ENCODE data around the gene TMEM235.

Gene TMEM235

DNA sequence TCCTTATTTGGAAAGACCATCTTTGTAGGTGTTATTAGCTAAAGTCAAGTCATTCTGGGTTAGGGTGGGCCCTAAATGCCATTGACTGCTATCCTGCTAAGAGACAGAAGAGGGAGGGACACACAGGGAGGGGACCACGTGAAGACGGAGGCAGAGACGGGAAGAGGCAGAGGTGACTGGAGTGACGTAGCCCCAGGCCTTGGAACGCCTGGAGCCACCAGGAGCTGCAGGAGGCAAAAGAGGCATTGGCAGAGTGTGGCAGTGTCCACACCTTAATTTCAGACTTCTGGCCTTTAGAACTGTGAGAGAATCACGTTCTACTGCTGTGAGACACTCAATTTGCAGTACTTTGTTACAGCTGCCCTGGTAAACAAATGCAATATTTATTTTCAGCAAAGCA is 31.0 kb upstream of the TMEM235 start:
- Histone ChIP-seq H3K4me1 (ENCODE audit: control insufficient read depth in 2 of 2, insufficient read depth in 2 of 2, low read length in 2 of 2) (peaks cover 3 to 4% of the 10 kb centered on the region in 2 donors), H3K27ac (ENCODE audit: low read depth in 2 of 2, low read length in 2 of 2) (no peak overlapping the region), H3K4me3 (ENCODE audit: low read length in 2 of 2) (no peak overlapping the region), H3K9ac (ENCODE audit: low read depth in 1 of 2, low read length in 2 of 2) (no peak overlapping the region), H3K9me3 (ENCODE audit: control insufficient read depth in 2 of 2, low read length in 2 of 2) (no peaks in the 10 kb centered on the region), H3K27me3 (ENCODE audit: control insufficient read depth in 2 of 2, insufficient read depth in 2 of 2, low read length in 2 of 2) (no peaks in the 10 kb centered on the region), H3K36me3 (ENCODE audit: control insufficient read depth in 2 of 2, insufficient read depth in 2 of 2, low read length in 2 of 2) (peaks cover 9 to 10% of the 10 kb centered on the region in 2 donors)

DNA sequence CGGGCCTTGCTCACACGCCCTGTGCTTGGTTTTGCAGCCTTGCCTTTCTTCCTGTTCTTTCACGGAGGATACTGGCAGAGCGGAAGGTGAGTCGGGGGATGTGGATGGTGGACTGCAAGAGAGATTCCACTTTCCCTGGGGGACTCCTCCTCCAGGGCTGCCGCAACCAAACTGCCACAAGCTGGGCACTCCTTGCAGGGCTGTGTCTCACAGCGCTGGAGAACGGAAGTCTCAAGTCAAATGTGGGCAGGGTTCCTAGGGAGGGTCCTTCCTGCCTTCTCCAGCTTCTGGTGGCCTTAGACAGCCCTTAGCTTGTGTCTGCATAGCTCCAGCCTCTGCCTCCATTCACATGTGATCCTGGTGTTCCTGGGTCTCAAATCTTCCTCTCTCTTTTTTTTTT is 28.8 kb upstream of the TMEM235 start:
- peaks cover 3 to 4% of the 10 kb centered on the region in 2 donors for H3K4me1 ChIP-seq (ENCODE audit: control insufficient read depth in 2 of 2, insufficient read depth in 2 of 2, low read length in 2 of 2)
- no peak overlapping the region for H3K27ac ChIP-seq (ENCODE audit: low read depth in 2 of 2, low read length in 2 of 2)
- no peak overlapping the region for H3K9ac ChIP-seq (ENCODE audit: low read depth in 1 of 2, low read length in 2 of 2)
- H3K9me3 ChIP-seq (ENCODE audit: control insufficient read depth in 2 of 2, low read length in 2 of 2): no peaks in the 10 kb centered on the region
- no peak overlapping the region for H3K4me3 ChIP-seq (ENCODE audit: low read length in 2 of 2)
- H3K36me3 ChIP-seq (ENCODE audit: control insufficient read depth in 2 of 2, insufficient read depth in 2 of 2, low read length in 2 of 2): peaks cover 8 to 10% of the 10 kb centered on the region in 2 donors
- no peaks in the 10 kb centered on the region for H3K27me3 ChIP-seq (ENCODE audit: control insufficient read depth in 2 of 2, insufficient read depth in 2 of 2, low read length in 2 of 2)

DNA sequence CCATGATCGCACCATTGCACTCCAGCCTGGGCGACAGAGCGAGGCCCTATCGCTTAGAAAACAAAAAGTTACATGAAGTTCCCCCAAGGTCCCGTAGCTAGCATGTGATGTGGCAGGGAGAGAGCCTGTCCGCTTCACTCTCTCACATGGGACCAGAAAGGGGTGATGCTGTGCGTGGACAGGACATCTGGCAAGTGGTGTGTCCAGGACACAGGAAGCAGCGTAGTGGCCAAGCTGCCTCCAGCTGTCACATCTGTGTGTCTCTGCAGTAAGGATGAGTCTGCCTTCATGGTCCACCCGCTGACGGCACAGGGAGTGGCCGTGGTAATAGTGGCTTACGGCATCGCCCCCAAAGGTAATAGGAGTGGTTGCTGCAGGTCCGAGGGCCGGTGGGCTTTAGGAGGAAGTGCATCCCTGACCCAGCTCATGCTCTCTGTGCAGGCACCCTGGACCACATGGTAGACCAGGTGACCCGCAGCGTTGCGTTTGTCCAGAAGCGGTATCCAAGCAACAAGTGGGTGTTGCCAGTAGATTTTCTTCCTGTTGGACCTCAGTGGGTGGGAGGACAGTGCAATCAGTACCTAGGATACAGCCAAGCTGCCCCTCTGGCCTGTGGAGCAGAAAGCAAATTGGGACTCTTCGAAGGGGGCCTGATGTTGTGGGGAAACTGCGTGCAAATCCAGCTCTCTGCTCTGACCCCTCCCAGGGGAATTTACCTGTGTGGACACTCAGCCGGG is 26.9 kb upstream of the TMEM235 start:
- Histone ChIP-seq H3K4me1 (ENCODE audit: control insufficient read depth in 2 of 2, insufficient read depth in 2 of 2, low read length in 2 of 2) (peaks cover 2 to 3% of the 10 kb centered on the region in 2 donors), H3K27me3 (ENCODE audit: control insufficient read depth in 2 of 2, insufficient read depth in 2 of 2, low read length in 2 of 2) (no peaks in the 10 kb centered on the region), H3K4me3 (ENCODE audit: low read length in 2 of 2) (no peak overlapping the region), H3K27ac (ENCODE audit: low read depth in 2 of 2, low read length in 2 of 2) (no peak overlapping the region), H3K9ac (ENCODE audit: low read depth in 1 of 2, low read length in 2 of 2) (no peak overlapping the region), H3K36me3 (ENCODE audit: control insufficient read depth in 2 of 2, insufficient read depth in 2 of 2, low read length in 2 of 2) (peaks cover 10% of the 10 kb centered on the region in 2 donors), H3K9me3 (ENCODE audit: control insufficient read depth in 2 of 2, low read length in 2 of 2) (no peaks in the 10 kb centered on the region)

DNA sequence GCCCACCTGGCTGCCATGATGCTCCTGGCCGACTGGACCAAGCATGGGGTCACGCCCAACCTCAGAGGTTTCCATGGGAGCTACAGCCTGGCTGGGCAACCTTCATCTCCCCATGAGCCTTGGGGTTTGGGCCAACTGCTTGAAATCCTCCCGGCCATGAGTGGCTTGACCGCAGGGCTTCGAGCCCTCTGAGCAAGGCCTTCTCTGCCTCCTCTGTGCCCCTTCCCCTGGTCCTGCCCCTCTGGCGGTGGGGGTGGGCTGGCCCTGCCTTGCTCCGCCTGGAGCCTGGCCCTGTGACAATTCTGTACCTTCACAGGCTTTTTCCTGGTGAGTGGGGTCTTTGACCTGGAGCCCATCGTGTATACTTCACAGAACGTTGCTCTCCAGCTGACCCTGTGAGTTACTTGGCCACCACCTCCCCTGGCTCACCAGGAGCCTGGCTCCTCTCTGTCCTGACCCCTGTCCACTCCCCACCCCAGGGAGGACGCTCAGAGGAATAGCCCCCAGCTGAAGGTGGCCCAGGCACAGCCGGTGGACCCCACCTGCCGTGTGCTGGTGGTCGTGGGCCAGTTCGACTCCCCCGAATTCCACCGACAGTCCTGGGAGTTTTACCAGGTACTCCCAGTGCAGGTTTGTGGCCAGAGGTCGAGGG is 26.2 kb upstream of the TMEM235 start:
- Histone ChIP-seq H3K4me3 (ENCODE audit: low read length in 2 of 2) (no peak overlapping the region), H3K36me3 (ENCODE audit: control insufficient read depth in 2 of 2, insufficient read depth in 2 of 2, low read length in 2 of 2) (peaks cover 10% of the 10 kb centered on the region in 2 donors), H3K9ac (ENCODE audit: low read depth in 1 of 2, low read length in 2 of 2) (no peak overlapping the region), H3K27ac (ENCODE audit: low read depth in 2 of 2, low read length in 2 of 2) (no peak overlapping the region), H3K9me3 (ENCODE audit: control insufficient read depth in 2 of 2, low read length in 2 of 2) (no peaks in the 10 kb centered on the region), H3K27me3 (ENCODE audit: control insufficient read depth in 2 of 2, insufficient read depth in 2 of 2, low read length in 2 of 2) (no peaks in the 10 kb centered on the region), H3K4me1 (ENCODE audit: control insufficient read depth in 2 of 2, insufficient read depth in 2 of 2, low read length in 2 of 2) (no peaks in the 10 kb centered on the region)

DNA sequence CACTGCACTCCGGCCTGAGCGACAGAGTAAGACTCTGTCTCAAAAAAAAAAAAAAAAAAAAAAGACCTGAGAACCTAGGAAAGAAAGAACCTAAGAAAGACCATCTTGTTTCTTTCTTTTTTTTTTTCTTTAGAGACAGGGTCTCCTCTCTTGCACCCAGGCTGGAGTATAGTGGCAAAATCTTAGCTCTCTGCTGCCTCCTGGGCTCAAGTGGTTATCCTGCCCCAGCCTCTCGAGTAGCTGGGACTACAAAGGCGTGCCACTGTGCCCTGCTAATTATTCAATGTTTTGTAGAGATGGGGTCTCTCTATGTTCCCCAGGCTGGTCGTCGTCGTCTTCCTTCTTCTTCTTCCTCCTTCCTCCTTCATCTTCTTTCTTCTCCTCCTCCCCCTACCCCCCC is 25.1 kb upstream of the TMEM235 start:
- no peak overlapping the region for H3K27ac ChIP-seq (ENCODE audit: low read depth in 2 of 2, low read length in 2 of 2)

DNA sequence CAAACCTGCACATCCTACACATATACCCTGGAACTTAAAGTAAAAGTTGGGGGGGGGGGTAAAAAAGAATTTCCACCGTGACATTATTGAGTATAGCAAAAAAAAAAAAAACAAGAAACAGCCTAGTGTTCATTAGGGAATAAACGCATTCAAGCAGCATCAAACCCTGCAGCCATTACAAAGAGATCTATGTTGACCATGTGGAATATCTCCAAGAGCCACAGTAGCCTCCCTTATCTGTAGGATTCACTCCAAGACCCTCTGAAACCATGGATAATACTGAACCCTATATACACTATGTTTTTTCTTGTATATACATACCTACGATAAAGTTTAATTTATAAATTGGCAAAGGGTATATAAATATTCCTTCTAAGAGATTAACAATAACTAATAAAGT is 22.9 kb upstream of the TMEM235 start:
- Histone ChIP-seq H3K27me3 (ENCODE audit: control insufficient read depth in 2 of 2, insufficient read depth in 2 of 2, low read length in 2 of 2) (no peaks in the 10 kb centered on the region), H3K9me3 (ENCODE audit: control insufficient read depth in 2 of 2, low read length in 2 of 2) (no peaks in the 10 kb centered on the region), H3K4me1 (ENCODE audit: control insufficient read depth in 2 of 2, insufficient read depth in 2 of 2, low read length in 2 of 2) (no peaks in the 10 kb centered on the region), H3K9ac (ENCODE audit: low read depth in 1 of 2, low read length in 2 of 2) (no peak overlapping the region), H3K36me3 (ENCODE audit: control insufficient read depth in 2 of 2, insufficient read depth in 2 of 2, low read length in 2 of 2) (peaks cover 7% of the 10 kb centered on the region in 2 donors), H3K27ac (ENCODE audit: low read depth in 2 of 2, low read length in 2 of 2) (no peak overlapping the region), H3K4me3 (ENCODE audit: low read length in 2 of 2) (no peak overlapping the region)

More for the DNA sequence above, 25.1 kb upstream of the TMEM235 start:
- H3K27me3 ChIP-seq (ENCODE audit: control insufficient read depth in 2 of 2, insufficient read depth in 2 of 2, low read length in 2 of 2): no peaks in the 10 kb centered on the region
- no peaks in the 10 kb centered on the region for H3K4me1 ChIP-seq (ENCODE audit: control insufficient read depth in 2 of 2, insufficient read depth in 2 of 2, low read length in 2 of 2)
- H3K4me3 ChIP-seq (ENCODE audit: low read length in 2 of 2): no peak overlapping the region
- peaks cover 10% of the 10 kb centered on the region in 2 donors for H3K36me3 ChIP-seq (ENCODE audit: control insufficient read depth in 2 of 2, insufficient read depth in 2 of 2, low read length in 2 of 2)
- no peak overlapping the region for H3K9ac ChIP-seq (ENCODE audit: low read depth in 1 of 2, low read length in 2 of 2)
- no peaks in the 10 kb centered on the region for H3K9me3 ChIP-seq (ENCODE audit: control insufficient read depth in 2 of 2, low read length in 2 of 2)

DNA sequence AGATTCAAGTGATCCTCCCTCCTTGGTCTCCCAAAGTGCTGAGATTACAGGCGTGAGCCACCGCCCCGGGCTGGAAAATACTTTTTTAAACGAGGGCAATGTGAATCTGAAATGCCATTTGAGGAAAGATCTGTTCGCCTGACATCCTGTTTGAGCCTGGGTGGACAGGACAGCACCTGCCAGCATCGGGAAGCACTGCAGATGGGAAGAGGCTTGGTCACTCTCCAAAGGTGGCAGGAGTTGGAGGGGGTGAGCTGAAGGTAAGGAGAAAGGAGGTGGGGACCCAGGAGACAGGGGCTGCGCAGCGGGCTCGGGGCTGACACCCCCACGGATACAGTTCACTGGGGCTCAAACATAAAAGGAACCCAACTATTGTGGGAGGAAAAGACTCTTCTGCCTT is 21.3 kb upstream of the TMEM235 start:
- Histone ChIP-seq H3K9me3 (ENCODE audit: control insufficient read depth in 2 of 2, low read length in 2 of 2) (no peaks in the 10 kb centered on the region), H3K36me3 (ENCODE audit: control insufficient read depth in 2 of 2, insufficient read depth in 2 of 2, low read length in 2 of 2) (peaks cover 0 to 2% of the 10 kb centered on the region in 2 donors), H3K9ac (ENCODE audit: low read depth in 1 of 2, low read length in 2 of 2) (no peak overlapping the region), H3K27me3 (ENCODE audit: control insufficient read depth in 2 of 2, insufficient read depth in 2 of 2, low read length in 2 of 2) (no peaks in the 10 kb centered on the region), H3K27ac (ENCODE audit: low read depth in 2 of 2, low read length in 2 of 2) (no peak overlapping the region), H3K4me1 (ENCODE audit: control insufficient read depth in 2 of 2, insufficient read depth in 2 of 2, low read length in 2 of 2) (peaks cover 7% of the 10 kb centered on the region in 2 donors), H3K4me3 (ENCODE audit: low read length in 2 of 2) (no peak overlapping the region)

DNA sequence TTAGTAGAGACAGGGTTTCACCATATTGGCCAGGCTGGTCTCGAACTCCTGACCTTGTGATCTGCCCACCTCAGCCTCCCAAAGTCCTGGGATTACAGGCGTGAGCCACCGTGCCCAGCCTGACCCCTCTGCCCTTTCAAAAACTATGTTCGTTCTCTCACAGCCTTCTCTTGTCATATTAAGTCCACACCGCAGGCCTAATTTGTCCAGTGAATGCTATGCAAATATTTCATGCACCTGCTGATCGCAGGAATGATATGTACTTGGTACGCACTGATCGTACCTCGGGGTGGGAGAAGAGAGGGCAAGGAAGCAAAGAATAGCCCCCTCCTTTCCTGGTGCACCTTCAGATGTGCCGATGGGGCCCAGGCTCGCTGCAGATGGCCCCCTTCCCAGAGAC is 20.4 kb upstream of the TMEM235 start:
- Histone ChIP-seq H3K9me3 (ENCODE audit: control insufficient read depth in 2 of 2, low read length in 2 of 2) (no peaks in the 10 kb centered on the region), H3K27ac (ENCODE audit: low read depth in 2 of 2, low read length in 2 of 2) (no peak overlapping the region), H3K4me1 (ENCODE audit: control insufficient read depth in 2 of 2, insufficient read depth in 2 of 2, low read length in 2 of 2) (peaks cover 7% of the 10 kb centered on the region in 2 donors), H3K9ac (ENCODE audit: low read depth in 1 of 2, low read length in 2 of 2) (no peak overlapping the region), H3K27me3 (ENCODE audit: control insufficient read depth in 2 of 2, insufficient read depth in 2 of 2, low read length in 2 of 2) (no peaks in the 10 kb centered on the region), H3K36me3 (ENCODE audit: control insufficient read depth in 2 of 2, insufficient read depth in 2 of 2, low read length in 2 of 2) (peaks cover 0 to 2% of the 10 kb centered on the region in 2 donors), H3K4me3 (ENCODE audit: low read length in 2 of 2) (no peak overlapping the region)

DNA sequence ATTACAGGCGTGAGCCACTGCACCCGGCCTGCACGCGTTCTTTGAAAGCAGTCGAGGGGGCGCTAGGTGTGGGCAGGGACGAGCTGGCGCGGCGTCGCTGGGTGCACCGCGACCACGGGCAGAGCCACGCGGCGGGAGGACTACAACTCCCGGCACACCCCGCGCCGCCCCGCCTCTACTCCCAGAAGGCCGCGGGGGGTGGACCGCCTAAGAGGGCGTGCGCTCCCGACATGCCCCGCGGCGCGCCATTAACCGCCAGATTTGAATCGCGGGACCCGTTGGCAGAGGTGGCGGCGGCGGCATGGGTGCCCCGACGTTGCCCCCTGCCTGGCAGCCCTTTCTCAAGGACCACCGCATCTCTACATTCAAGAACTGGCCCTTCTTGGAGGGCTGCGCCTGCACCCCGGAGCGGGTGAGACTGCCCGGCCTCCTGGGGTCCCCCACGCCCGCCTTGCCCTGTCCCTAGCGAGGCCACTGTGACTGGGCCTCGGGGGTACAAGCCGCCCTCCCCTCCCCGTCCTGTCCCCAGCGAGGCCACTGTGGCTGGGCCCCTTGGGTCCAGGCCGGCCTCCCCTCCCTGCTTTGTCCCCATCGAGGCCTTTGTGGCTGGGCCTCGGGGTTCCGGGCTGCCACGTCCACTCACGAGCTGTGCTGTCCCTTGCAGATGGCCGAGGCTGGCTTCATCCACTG is 17.3 kb upstream of the TMEM235 start, which contains the start of gene BIRC5:
BIRC5 (plus strand) TSS at position 238 of the 690 bp plus-strand sequence; CDS start at position 302, 64 bp downstream.
- peak within 1 kb of the TSS; percentile 41 to 68 for H3K9ac ChIP-seq (ENCODE audit: low read depth in 1 of 2, low read length in 2 of 2)
- no peaks in the 10 kb centered on the region for H3K27me3 ChIP-seq (ENCODE audit: control insufficient read depth in 2 of 2, insufficient read depth in 2 of 2, low read length in 2 of 2)
- H3K9me3 ChIP-seq (ENCODE audit: control insufficient read depth in 2 of 2, low read length in 2 of 2): no peaks in the 10 kb centered on the region
- peak within 1 kb of the TSS; percentile 65 to 68 for H3K4me3 ChIP-seq (ENCODE audit: low read length in 2 of 2)
- no peak within 1 kb of the TSS for H3K27ac ChIP-seq (ENCODE audit: low read depth in 2 of 2, low read length in 2 of 2)
- peaks cover 7% of the 10 kb centered on the region in 2 donors for H3K4me1 ChIP-seq (ENCODE audit: control insufficient read depth in 2 of 2, insufficient read depth in 2 of 2, low read length in 2 of 2)
- H3K36me3 ChIP-seq (ENCODE audit: control insufficient read depth in 2 of 2, insufficient read depth in 2 of 2, low read length in 2 of 2): no peaks in the 10 kb centered on the region

DNA sequence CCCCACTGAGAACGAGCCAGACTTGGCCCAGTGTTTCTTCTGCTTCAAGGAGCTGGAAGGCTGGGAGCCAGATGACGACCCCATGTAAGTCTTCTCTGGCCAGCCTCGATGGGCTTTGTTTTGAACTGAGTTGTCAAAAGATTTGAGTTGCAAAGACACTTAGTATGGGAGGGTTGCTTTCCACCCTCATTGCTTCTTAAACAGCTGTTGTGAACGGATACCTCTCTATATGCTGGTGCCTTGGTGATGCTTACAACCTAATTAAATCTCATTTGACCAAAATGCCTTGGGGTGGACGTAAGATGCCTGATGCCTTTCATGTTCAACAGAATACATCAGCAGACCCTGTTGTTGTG is 16.7 kb upstream of the TMEM235 start:
- Histone ChIP-seq H3K9me3 (ENCODE audit: control insufficient read depth in 2 of 2, low read length in 2 of 2) (no peaks in the 10 kb centered on the region), H3K4me3 (ENCODE audit: low read length in 2 of 2) (peak overlapping the region; percentile 65 to 68), H3K4me1 (ENCODE audit: control insufficient read depth in 2 of 2, insufficient read depth in 2 of 2, low read length in 2 of 2) (peaks cover 7% of the 10 kb centered on the region in 2 donors), H3K27ac (ENCODE audit: low read depth in 2 of 2, low read length in 2 of 2) (no peak overlapping the region), H3K36me3 (ENCODE audit: control insufficient read depth in 2 of 2, insufficient read depth in 2 of 2, low read length in 2 of 2) (no peaks in the 10 kb centered on the region), H3K27me3 (ENCODE audit: control insufficient read depth in 2 of 2, insufficient read depth in 2 of 2, low read length in 2 of 2) (no peaks in the 10 kb centered on the region), H3K9ac (ENCODE audit: low read depth in 1 of 2, low read length in 2 of 2) (peak overlapping the region in 1 of 2 donors; percentile 68)
